NCI-H2196 treated with DMSO at 0.1 percent for 48 hours (cell line): Measurements from ENCODE around the gene SP140.
"Not testable (repeated sequence)": the region's sequence is repeated elsewhere in the genome, so short reads cannot be mapped to it uniquely, and the experiment has no call there.

Experiments
- DNase-seq: peaks from one replicate; lab custom pipeline; 2025; ENCODE audit not compliant: unreplicated experiment; lab: John Stamatoyannopoulos, UW

The SP140 gene

GRCh38 chr2:230225486-230225885 is at the start of gene SP140:
TSS of gene SP140 (plus strand) at chr2:230225736. CDS start at chr2:230225845, 109 bp downstream.
- DNase-seq = no peak

GRCh38 chr2:230176996-230177395 is 48.5 kb upstream of the SP140 start:
- DNase-seq = no peak

GRCh38 chr2:230178546-230179485 is 46.7 kb upstream of the SP140 start:
- no peak for DNase-seq

GRCh38 chr2:230179907-230180306 is 45.6 kb upstream of the SP140 start:
- DNase-seq = no peak

- DNase-seq = no peak
Observed at GRCh38 chr2:230181195-230181594, 44.3 kb upstream of the SP140 start.

- peak; percentile 48 for DNase-seq
Observed at GRCh38 chr2:230184727-230185578, 40.6 kb upstream of the SP140 start.

GRCh38 chr2:230202430-230203109 is 23.0 kb upstream of the SP140 start:
- DNase-seq = no peak

GRCh38 chr2:230203110-230203676 is 22.3 kb upstream of the SP140 start:
- DNase-seq = no peak

GRCh38 chr2:230205034-230205433 is 20.5 kb upstream of the SP140 start:
- no peak for DNase-seq

- no peak for DNase-seq
Observed at GRCh38 chr2:230205721-230206120, 19.8 kb upstream of the SP140 start.

GRCh38 chr2:230208576-230208975 is 17.0 kb upstream of the SP140 start:
- DNase-seq = no peak

- no peak for DNase-seq
Observed at GRCh38 chr2:230209422-230210051, 16.0 kb upstream of the SP140 start.

GRCh38 chr2:230216489-230216888 is 9.0 kb upstream of the SP140 start:
- DNase-seq = no peak

GRCh38 chr2:230217424-230217823 is 8.1 kb upstream of the SP140 start:
- DNase-seq = no peak

- DNase-seq = no peak
Observed at GRCh38 chr2:230218421-230218820, 7.1 kb upstream of the SP140 start.

- DNase-seq = peak; percentile 65
Observed at GRCh38 chr2:230219419-230220331, 5.9 kb upstream of the SP140 start, which contains the start of gene SP110. TSS of gene SP110 (minus strand) at chr2:230219984. CDS start at chr2:230216927, 3,057 bp downstream.

GRCh38 chr2:230220347-230220969 is 5.1 kb upstream of the SP140 start:
- no peak for DNase-seq

- no peak for DNase-seq
Observed at GRCh38 chr2:230221493-230221892, 4.0 kb upstream of the SP140 start.

GRCh38 chr2:230222829-230223228 is 2.7 kb upstream of the SP140 start:
- DNase-seq = not testable (repeated sequence)
